Measurements from ENCODE around the gene KRTAP1-5. TPM values are rescaled to one million over a fixed set of nuclear protein-coding genes. Genes with fewer than 3 reads are reported as not detected.
"Not testable (repeated sequence)": the region's sequence is repeated elsewhere in the genome, so short reads cannot be mapped to it uniquely, and the experiment has no call there.

The KRTAP1-5 gene
- total RNA-seq, 1 donor from 2014 or later = not detected

GRCh38 chr17:41004397-41004796, 22.6 kb downstream of the KRTAP1-5 start:
- DNase-seq (ENCODE audit: low spot score) = no peak

- DNase-seq (ENCODE audit: low spot score) = no peak
These were observed 23.1 kb downstream of the KRTAP1-5 start for GRCh38 chr17:41003926-41004325.

- no peak for DNase-seq (ENCODE audit: low spot score)
These were observed 24.2 kb downstream of the KRTAP1-5 start for GRCh38 chr17:41002814-41003213.

- no peak for DNase-seq (ENCODE audit: low spot score)
These were observed 25.2 kb downstream of the KRTAP1-5 start for GRCh38 chr17:41001795-41002194.

- not testable (repeated sequence) for DNase-seq (ENCODE audit: low spot score)
These were observed 27.4 kb downstream of the KRTAP1-5 start, which contains the start of gene KRTAP3-2 for GRCh38 chr17:40999563-40999962. KRTAP3-2 (minus strand) TSS chr17:40999906; CDS start chr17:40999853, 53 bp downstream.

GRCh38 chr17:40997361-40997760, 29.6 kb downstream of the KRTAP1-5 start:
- no peak for DNase-seq (ENCODE audit: low spot score)

- no peak for DNase-seq (ENCODE audit: low spot score)
These were observed 30.2 kb downstream of the KRTAP1-5 start for GRCh38 chr17:40996829-40997228.

- no peak for DNase-seq (ENCODE audit: low spot score)
These were observed 31.9 kb downstream of the KRTAP1-5 start for GRCh38 chr17:40995116-40995515.

- DNase-seq (ENCODE audit: low spot score) = no peak
These were observed 33.2 kb downstream of the KRTAP1-5 start, which contains the start of gene KRTAP3-3 for GRCh38 chr17:40993839-40994238. KRTAP3-3 (minus strand) TSS chr17:40994164; CDS start chr17:40994097, 67 bp downstream.

- no peak for DNase-seq (ENCODE audit: low spot score)
These were observed 33.9 kb downstream of the KRTAP1-5 start for GRCh38 chr17:40993084-40993483.

GRCh38 chr17:40992666-40993065, 34.3 kb downstream of the KRTAP1-5 start:
- no peak for DNase-seq (ENCODE audit: low spot score)

- no peak for DNase-seq (ENCODE audit: low spot score)
These were observed 40.1 kb downstream of the KRTAP1-5 start for GRCh38 chr17:40986920-40987319.

GRCh38 chr17:40984226-40984625, 42.8 kb downstream of the KRTAP1-5 start, which contains the start of gene KRT40:
KRT40 (minus strand) TSS chr17:40984326; CDS start chr17:40984273, 53 bp downstream.
- DNase-seq (ENCODE audit: low spot score) = no peak

- DNase-seq (ENCODE audit: low spot score) = no peak
These were observed 45.9 kb downstream of the KRTAP1-5 start for GRCh38 chr17:40981115-40981514.

- no peak for DNase-seq (ENCODE audit: low spot score)
These were observed 46.4 kb downstream of the KRTAP1-5 start for GRCh38 chr17:40980596-40980995.

GRCh38 chr17:40980117-40980516, 46.9 kb downstream of the KRTAP1-5 start:
- no peak for DNase-seq (ENCODE audit: low spot score)

GRCh38 chr17:40978575-40979151, 48.3 kb downstream of the KRTAP1-5 start:
- no peak for DNase-seq (ENCODE audit: low spot score)

Other genes with a start within 250 kb of the KRTAP1-5 start
- 2.0 TPM for gene KRT27, start 244.7 kb downstream of the KRTAP1-5 start, total RNA-seq
- gene KRT28, start 227.2 kb downstream of the KRTAP1-5 start, total RNA-seq = not detected
- 70.1 TPM for gene KRT10, start 204.6 kb downstream of the KRTAP1-5 start, total RNA-seq
- gene KRT12, start 160.0 kb downstream of the KRTAP1-5 start, total RNA-seq = not detected
- 4.7 TPM for gene KRT20, start 142.0 kb downstream of the KRTAP1-5 start, total RNA-seq
- 3.9 TPM for gene KRT23, start 89.6 kb downstream of the KRTAP1-5 start, total RNA-seq
- not detected for gene KRT39, start 60.3 kb downstream of the KRTAP1-5 start, total RNA-seq
- not detected for gene KRT40, start 42.9 kb downstream of the KRTAP1-5 start, total RNA-seq
- not detected for gene KRTAP3-3, start 33.0 kb downstream of the KRTAP1-5 start, total RNA-seq
- gene KRTAP3-2, start 27.3 kb downstream of the KRTAP1-5 start, total RNA-seq = not detected
- gene KRTAP3-1, start 18.1 kb downstream of the KRTAP1-5 start, total RNA-seq = not detected
- gene KRTAP1-4, start 3.0 kb upstream of the KRTAP1-5 start, total RNA-seq = not detected
- not detected for gene KRTAP1-3, start 7.7 kb upstream of the KRTAP1-5 start, total RNA-seq
- not detected for gene KRTAP1-1, start 14.2 kb upstream of the KRTAP1-5 start, total RNA-seq
- gene KRTAP2-1, start 20.1 kb upstream of the KRTAP1-5 start, total RNA-seq = not detected
- gene KRTAP2-2, start 28.0 kb upstream of the KRTAP1-5 start, total RNA-seq = not detected
- not detected for gene KRTAP2-3, start 32.9 kb upstream of the KRTAP1-5 start, total RNA-seq
- gene KRTAP2-4, start 38.7 kb upstream of the KRTAP1-5 start, total RNA-seq = not detected
- gene KRTAP4-7, start 56.9 kb upstream of the KRTAP1-5 start, total RNA-seq = not detected
- not detected for gene KRTAP4-8, start 70.9 kb upstream of the KRTAP1-5 start, total RNA-seq
- not detected for gene KRTAP4-16, start 75.0 kb upstream of the KRTAP1-5 start, total RNA-seq
- gene KRTAP4-9, start 78.2 kb upstream of the KRTAP1-5 start, total RNA-seq = not detected
- gene KRTAP4-11, start 91.2 kb upstream of the KRTAP1-5 start, total RNA-seq = not detected
- not detected for gene KRTAP4-12, start 97.0 kb upstream of the KRTAP1-5 start, total RNA-seq
- gene KRTAP4-6, start 113.3 kb upstream of the KRTAP1-5 start, total RNA-seq = not detected
- not detected for gene KRTAP4-5, start 122.6 kb upstream of the KRTAP1-5 start, total RNA-seq
- gene KRTAP4-4, start 133.5 kb upstream of the KRTAP1-5 start, total RNA-seq = not detected
- not detected for gene KRTAP4-3, start 141.0 kb upstream of the KRTAP1-5 start, total RNA-seq
- not detected for gene KRTAP4-2, start 151.0 kb upstream of the KRTAP1-5 start, total RNA-seq
- gene KRTAP4-1, start 157.7 kb upstream of the KRTAP1-5 start, total RNA-seq = not detected
- gene KRTAP9-1, start 162.7 kb upstream of the KRTAP1-5 start, total RNA-seq = not detected
- gene KRTAP9-2, start 199.4 kb upstream of the KRTAP1-5 start, total RNA-seq = not detected
- not detected for gene KRTAP9-3, start 205.2 kb upstream of the KRTAP1-5 start, total RNA-seq
- gene KRTAP9-8, start 210.8 kb upstream of the KRTAP1-5 start, total RNA-seq = not detected
- not detected for gene KRTAP9-4, start 222.5 kb upstream of the KRTAP1-5 start, total RNA-seq
- not detected for gene KRTAP9-9, start 228.2 kb upstream of the KRTAP1-5 start, total RNA-seq
- not detected for gene KRTAP9-6, start 238.2 kb upstream of the KRTAP1-5 start, total RNA-seq
- not detected for gene KRTAP9-7, start 248.5 kb upstream of the KRTAP1-5 start, total RNA-seq

Measured in ureter (tissue), 1 donor.